Type B pancreatic cell (in vitro differentiated cells): Measurements from ENCODE around the gene MALL. TPM values are rescaled to one million over a fixed set of nuclear protein-coding genes. Genes with fewer than 3 reads are reported as not detected.

Source experiments
- DNase-seq: peaks from one replicate; pipeline ENCODE4 v3.0.0; 2021; ENCODE audit warnings: mixed read lengths; ENCODE audit not compliant: unreplicated experiment; ENCODE audit errors: extremely low spot score
- H3K27ac Mint-ChIP-seq: 2 replicates; pipeline ENCODE4 v1.8.0; 2021; ENCODE audit warnings: mild to moderate bottlenecking, mixed read lengths
- H3K27me3 Mint-ChIP-seq: 2 replicates; pipeline ENCODE4 v1.8.0; 2021; ENCODE audit warnings: mixed read lengths
- H3K36me3 Mint-ChIP-seq: 2 replicates; pipeline ENCODE4 v1.8.0; 2021; ENCODE audit warnings: mixed read lengths
- H3K4me1 Mint-ChIP-seq: one replicate; pipeline ENCODE4 v1.8.0; 2021; ENCODE audit warnings: mixed read lengths; ENCODE audit not compliant: unreplicated experiment
- H3K4me3 Mint-ChIP-seq: 2 replicates; pipeline ENCODE4 v1.8.0; 2021; ENCODE audit warnings: mild to moderate bottlenecking, mixed read lengths
- H3K9me3 Mint-ChIP-seq: 2 replicates; pipeline ENCODE4 v1.8.0; 2021; ENCODE audit warnings: mixed read lengths
- total RNA-seq: library from RNA; stranded (reverse); gene quantifications from 2 replicates; pipeline ENCODE4 v1.2.1, GENCODE V29; 2021; ENCODE audit warnings: low replicate concordance
- TF ChIP-seq, protein P1 (sequence below): fragments of 200-600 bp; sonication (generic); conservative IDR thresholded peaks from 2 replicates; pipeline ENCODE4 v1.5.0; 2021; ENCODE audit warnings: antibody characterized with exemption, mild to moderate bottlenecking

Gene MALL
- total RNA-seq, 1 donor from 2014 or later, result 82.7 TPM

DNA sequence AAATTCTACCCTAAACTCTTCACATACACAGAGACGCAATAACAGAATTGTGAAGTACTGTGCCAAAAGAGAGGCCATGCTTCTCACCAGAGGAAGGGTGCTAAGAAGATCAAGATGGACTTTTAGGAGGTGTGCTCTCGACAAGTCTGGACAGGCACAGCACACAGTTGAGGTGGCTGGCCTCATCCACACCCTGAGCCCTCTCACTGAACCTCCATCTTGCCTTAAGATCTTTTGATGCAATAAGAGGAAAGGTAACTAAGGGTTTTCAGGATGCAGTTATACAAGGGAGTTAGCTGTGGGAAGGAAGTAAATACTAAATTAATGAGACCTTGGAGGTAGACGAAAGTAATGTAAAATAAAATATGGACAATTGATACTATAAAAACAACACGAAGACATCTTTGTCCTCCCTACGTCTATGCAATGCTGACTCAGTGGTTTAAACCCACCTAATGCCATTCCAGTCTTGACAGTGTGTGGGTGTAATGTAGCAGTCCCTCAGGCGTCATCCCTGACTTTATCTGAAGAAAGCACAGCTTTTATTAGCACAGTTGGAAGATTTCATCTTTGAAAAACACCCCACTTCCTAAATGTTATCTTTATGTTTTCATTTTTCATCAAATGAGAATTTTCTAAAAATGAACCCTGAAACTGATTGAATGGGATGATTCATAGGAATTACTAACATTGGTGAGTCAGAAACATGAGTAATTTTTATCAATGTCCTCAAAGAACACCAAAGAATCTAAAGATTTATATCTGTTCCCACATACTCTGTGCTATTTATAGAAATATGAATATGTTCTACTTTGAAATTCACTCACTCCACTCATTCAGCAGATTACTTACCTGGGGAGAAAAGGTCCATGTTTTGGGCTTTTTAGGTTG is 34.0 kb upstream of the MALL start:
- no peaks in the 10 kb centered on the region for H3K27me3 Mint-ChIP-seq
- H3K9me3 Mint-ChIP-seq, result no peaks in the 10 kb centered on the region
- H3K4me1 Mint-ChIP-seq, result no peaks in the 10 kb centered on the region
- DNase-seq, result no peak
- H3K4me3 Mint-ChIP-seq, result no peak overlapping the region
- TF ChIP-seq, protein P1, sequence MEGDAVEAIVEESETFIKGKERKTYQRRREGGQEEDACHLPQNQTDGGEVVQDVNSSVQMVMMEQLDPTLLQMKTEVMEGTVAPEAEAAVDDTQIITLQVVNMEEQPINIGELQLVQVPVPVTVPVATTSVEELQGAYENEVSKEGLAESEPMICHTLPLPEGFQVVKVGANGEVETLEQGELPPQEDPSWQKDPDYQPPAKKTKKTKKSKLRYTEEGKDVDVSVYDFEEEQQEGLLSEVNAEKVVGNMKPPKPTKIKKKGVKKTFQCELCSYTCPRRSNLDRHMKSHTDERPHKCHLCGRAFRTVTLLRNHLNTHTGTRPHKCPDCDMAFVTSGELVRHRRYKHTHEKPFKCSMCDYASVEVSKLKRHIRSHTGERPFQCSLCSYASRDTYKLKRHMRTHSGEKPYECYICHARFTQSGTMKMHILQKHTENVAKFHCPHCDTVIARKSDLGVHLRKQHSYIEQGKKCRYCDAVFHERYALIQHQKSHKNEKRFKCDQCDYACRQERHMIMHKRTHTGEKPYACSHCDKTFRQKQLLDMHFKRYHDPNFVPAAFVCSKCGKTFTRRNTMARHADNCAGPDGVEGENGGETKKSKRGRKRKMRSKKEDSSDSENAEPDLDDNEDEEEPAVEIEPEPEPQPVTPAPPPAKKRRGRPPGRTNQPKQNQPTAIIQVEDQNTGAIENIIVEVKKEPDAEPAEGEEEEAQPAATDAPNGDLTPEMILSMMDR, result no peak
- peak overlapping the region; percentile 4 for H3K27ac Mint-ChIP-seq
- peaks cover 4% of the 10 kb centered on the region for H3K36me3 Mint-ChIP-seq

DNA sequence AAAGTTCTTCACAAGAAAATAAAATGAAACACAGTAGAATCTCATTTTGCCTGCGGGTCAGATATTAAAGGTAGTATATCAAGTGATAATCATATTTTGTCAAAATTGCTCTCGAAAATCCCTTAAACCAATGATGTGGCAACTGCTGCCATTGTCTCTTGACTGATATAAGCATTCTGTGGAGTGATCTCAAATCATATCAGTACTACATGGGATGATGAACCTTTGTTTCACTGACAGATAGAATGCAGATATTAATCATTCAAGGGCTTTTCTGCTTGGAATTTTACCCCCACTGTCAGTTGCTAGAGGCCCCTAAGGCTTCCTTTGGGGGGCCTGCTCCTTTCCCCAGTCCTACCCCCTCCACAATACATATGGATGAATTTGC is 31.3 kb upstream of the MALL start:
- no peaks in the 10 kb centered on the region for H3K4me1 Mint-ChIP-seq

DNA sequence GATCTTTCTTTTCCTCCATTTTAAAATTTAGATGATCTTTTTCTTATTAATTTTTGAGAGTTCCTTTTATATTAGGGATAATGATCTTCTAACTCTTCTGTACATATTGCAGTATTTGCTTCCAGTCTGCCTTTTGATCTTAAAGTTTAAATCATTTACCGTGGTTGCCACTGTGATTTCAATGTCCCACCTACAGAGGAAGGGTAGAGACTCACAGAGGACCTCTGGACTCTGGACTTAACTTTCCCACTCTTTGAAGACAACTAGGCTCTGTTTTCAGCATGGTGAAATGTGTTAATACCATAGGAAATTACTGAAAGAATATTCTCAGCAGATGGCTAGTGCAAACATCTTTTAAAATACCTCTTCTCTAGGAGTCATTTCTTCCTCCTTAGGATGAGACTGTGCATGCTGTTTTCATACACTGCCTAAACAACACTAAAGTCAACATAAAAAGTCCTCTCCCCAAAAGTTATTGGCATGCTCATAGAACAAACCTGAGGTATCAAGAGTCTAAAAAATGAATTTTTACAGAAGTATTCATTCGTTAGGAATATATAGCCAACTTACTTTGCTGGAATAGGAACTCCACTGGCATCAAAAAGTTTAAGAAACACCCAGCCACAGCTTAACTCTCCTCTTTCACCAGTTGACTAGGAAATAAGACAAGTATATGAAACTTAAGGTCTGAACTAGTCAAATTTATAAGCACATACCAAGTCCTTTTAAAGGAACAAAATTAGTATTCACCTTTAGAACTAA is 30.7 kb upstream of the MALL start:
- Mint-ChIP-seq H3K4me3 (no peak overlapping the region), H3K27ac (no peak overlapping the region)
- no peak for DNase-seq

More for the DNA sequence above, 31.3 kb upstream of the MALL start:
- Mint-ChIP-seq H3K27ac (no peak overlapping the region), H3K27me3 (no peaks in the 10 kb centered on the region), H3K4me3 (no peak overlapping the region), H3K9me3 (no peaks in the 10 kb centered on the region), H3K36me3 (no peaks in the 10 kb centered on the region)
- DNase-seq, result no peak
- TF ChIP-seq, protein P1, result no peak

DNA sequence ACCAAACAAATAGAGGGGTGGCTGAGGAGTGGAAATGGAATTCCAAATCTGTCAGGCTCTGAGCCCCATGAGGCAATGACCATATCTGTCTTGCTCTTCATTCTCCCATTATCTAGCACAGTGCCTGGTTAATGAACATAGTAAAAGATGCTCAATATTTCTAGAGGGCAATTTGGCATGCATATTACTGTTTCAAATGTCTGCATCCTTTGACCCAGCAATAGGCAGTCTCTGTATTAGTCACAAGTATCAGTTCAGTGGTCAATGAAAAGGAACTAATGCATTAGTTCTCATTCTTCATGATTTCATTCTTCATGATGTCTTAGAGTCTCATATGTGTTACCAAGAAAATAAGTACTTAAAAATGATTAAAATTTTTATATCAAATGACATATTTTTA is 28.4 kb upstream of the MALL start:
- TF ChIP-seq, protein P1, result no peak
- no peaks in the 10 kb centered on the region for H3K4me1 Mint-ChIP-seq
- peaks cover 3% of the 10 kb centered on the region for H3K36me3 Mint-ChIP-seq
- no peaks in the 10 kb centered on the region for H3K9me3 Mint-ChIP-seq
- H3K27ac Mint-ChIP-seq, result no peak overlapping the region
- no peak overlapping the region for H3K4me3 Mint-ChIP-seq
- DNase-seq, result no peak
- no peaks in the 10 kb centered on the region for H3K27me3 Mint-ChIP-seq

More for the DNA sequence above, 30.7 kb upstream of the MALL start:
- no peaks in the 10 kb centered on the region for H3K4me1 Mint-ChIP-seq
- H3K9me3 Mint-ChIP-seq, result no peaks in the 10 kb centered on the region
- H3K27me3 Mint-ChIP-seq, result no peaks in the 10 kb centered on the region
- no peaks in the 10 kb centered on the region for H3K36me3 Mint-ChIP-seq
- TF ChIP-seq, protein P1, result no peak

DNA sequence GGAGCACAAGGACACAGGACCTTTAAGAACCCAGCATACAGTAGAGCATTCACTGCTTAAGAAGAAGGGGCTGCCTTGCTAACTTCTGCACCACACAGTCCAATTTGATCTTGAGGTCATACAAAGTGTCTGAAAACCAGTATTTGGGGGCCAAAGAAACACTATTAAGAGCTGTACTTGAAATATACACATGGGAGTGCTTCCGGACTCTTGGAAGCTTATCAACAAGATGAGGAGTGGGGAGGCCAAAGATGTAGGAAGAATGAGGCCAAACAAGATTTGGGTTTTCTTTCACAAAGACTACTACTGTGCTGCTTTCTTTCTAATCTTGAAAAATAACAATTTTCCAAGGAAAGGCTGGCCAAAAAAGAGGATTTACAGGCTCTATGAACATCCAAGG is 24.8 kb upstream of the MALL start:
- no peaks in the 10 kb centered on the region for H3K27me3 Mint-ChIP-seq
- H3K4me3 Mint-ChIP-seq, result no peak overlapping the region
- DNase-seq, result no peak
- no peaks in the 10 kb centered on the region for H3K9me3 Mint-ChIP-seq
- no peak overlapping the region for H3K27ac Mint-ChIP-seq
- H3K36me3 Mint-ChIP-seq, result peaks cover 5% of the 10 kb centered on the region
- H3K4me1 Mint-ChIP-seq, result no peaks in the 10 kb centered on the region
- TF ChIP-seq, protein P1, result no peak
